Endothelial cell of umbilical vein (primary cell): Measurements from ENCODE around the gene TRIM14. TPM values are rescaled to one million over a fixed set of nuclear protein-coding genes. Genes with fewer than 3 reads are reported as not detected.

Source experiments
- BruUV-seq: library from RNA; stranded (reverse); fragments of 400-500 nt; replicated peaks from 2 replicates; lab custom pipeline; 2021; lab: Mats Ljungman, UMichigan
- CTCF ChIA-PET: fragments of 300-600, 350-600 bp; sonication (Branson Sonifier 250); formaldehyde crosslinking; loops from one replicate; lab custom pipeline; 2021; ENCODE audit warnings: antibody characterized with exemption, inconsistent platforms; lab: Charles Lee
- POLR2A ChIA-PET: fragments of 300-600, 350-600 bp; sonication (Branson Sonifier 250); formaldehyde crosslinking; loops from one replicate; lab custom pipeline; 2021; ENCODE audit warnings: antibody characterized with exemption, inconsistent platforms; lab: Charles Lee
- DNase-seq: peaks from one replicate; pipeline ENCODE4 v3.0.0-alpha.2; 2011; ENCODE audit warnings: low read depth, low spot score
- FAIRE-seq: peaks from 2 replicates; lab custom pipeline; 2011; peaks lifted over from hg19 to GRCh38; lab: Jason Lieb, UNC
- H2AFZ ChIP-seq: 2 replicates; pipeline ENCODE4 v1.6.0; 2012; ENCODE audit warnings: low read depth, low read length, control low read depth, inconsistent platforms
- H3K27ac ChIP-seq: 2 replicates; pipeline ENCODE4 v1.5.1; 2011; ENCODE audit warnings: low read depth, mild to moderate bottlenecking, control low read depth, low read length, moderate library complexity; ENCODE audit not compliant: insufficient read depth
- H3K27me3 ChIP-seq, 2 experiments: 2 replicates each; pipeline versions ENCODE4 v1.6.0 to v1.6.1; 2011; ENCODE audit warnings: low read length in 2 of 2, mixed read lengths in 1 of 2; ENCODE audit not compliant: control insufficient read depth in 2 of 2, insufficient read depth in 2 of 2
- H3K36me3 ChIP-seq, 2 experiments: 2 replicates in 1 of 2; 3 replicates in 1 of 2; pipeline ENCODE4 v1.5.1; 2011; ENCODE audit warnings: low read length in 2 of 2, mild to moderate bottlenecking in 1 of 2, moderate library complexity in 1 of 2; ENCODE audit not compliant: control insufficient read depth in 2 of 2, insufficient read depth in 2 of 2; ENCODE audit errors: extremely low read depth in 1 of 2
- H3K4me1 ChIP-seq: 3 replicates; pipeline ENCODE4 v1.5.1; 2011; ENCODE audit warnings: mild to moderate bottlenecking, low read length; ENCODE audit not compliant: control insufficient read depth, insufficient read depth; ENCODE audit errors: extremely low read depth
- H3K4me2 ChIP-seq: 2 replicates; pipeline ENCODE4 v1.6.1; 2011; ENCODE audit warnings: low read length, control low read depth, mixed read lengths; ENCODE audit not compliant: insufficient read depth
- H3K4me3 ChIP-seq, 3 experiments: fragments of 200-600 bp in 1 of 3; sonication (generic), shearing (Covaris generic) in 1 of 3; replicated peaks in 1 of 3; 2 replicates each; pipeline ENCODE4 v1.5.1; 2011 to 2016; ENCODE audit warnings: control low read depth in 3 of 3, low read length in 3 of 3, mild to moderate bottlenecking in 2 of 3, inconsistent platforms in 1 of 3, low read depth in 1 of 3, moderate library complexity in 1 of 3; ENCODE audit not compliant: insufficient read depth in 1 of 3
- H3K79me2 ChIP-seq: 2 replicates; pipeline ENCODE4 v1.6.0; 2012; ENCODE audit warnings: low read length, inconsistent platforms; ENCODE audit not compliant: control insufficient read depth, insufficient read depth
- H3K9ac ChIP-seq: replicated peaks from 2 replicates; pipeline ENCODE3; 2011; ENCODE audit warnings: low read length, control low read depth; ENCODE audit not compliant: insufficient read depth; ENCODE audit errors: extremely low read depth
- H3K9me1 ChIP-seq: replicated peaks from 3 replicates; pipeline ENCODE4 v1.6.0; 2011; ENCODE audit warnings: mild to moderate bottlenecking, low read length; ENCODE audit not compliant: control insufficient read depth, insufficient read depth; ENCODE audit errors: extremely low read depth
- H3K9me3 ChIP-seq: replicated peaks from 2 replicates; pipeline ENCODE4 v1.5.1; 2012; ENCODE audit warnings: low read length, inconsistent platforms; ENCODE audit not compliant: control insufficient read depth, insufficient read depth
- H4K20me1 ChIP-seq: replicated peaks from 2 replicates; pipeline ENCODE3; 2011; ENCODE audit warnings: mild to moderate bottlenecking, low read length; ENCODE audit not compliant: control insufficient read depth, insufficient read depth; ENCODE audit errors: extremely low read depth
- EZH2 ChIP-seq: IDR thresholded peaks from 2 replicates; pipeline ENCODE4 v1.6.1; 2012; ENCODE audit warnings: borderline replicate concordance, low read depth, mild to moderate bottlenecking, moderate library complexity, low read length, inconsistent platforms; ENCODE audit not compliant: severe bottlenecking
- FOS ChIP-seq: IDR thresholded peaks from 2 replicates; pipeline ENCODE4 v1.6.1; 2011; ENCODE audit warnings: mild to moderate bottlenecking, low read length, moderate library complexity, borderline replicate concordance; ENCODE audit not compliant: insufficient read depth
- GATA2 ChIP-seq: IDR thresholded peaks from 2 replicates; pipeline ENCODE4 v1.7.0; 2011; ENCODE audit warnings: low read depth, mild to moderate bottlenecking, moderate library complexity, mixed read lengths, low read length; ENCODE audit not compliant: insufficient read length, insufficient read depth
- JUN ChIP-seq: IDR thresholded peaks from 2 replicates; pipeline ENCODE4 v1.6.1; 2011; ENCODE audit warnings: borderline replicate concordance, low read depth; ENCODE audit not compliant: insufficient read length, insufficient read depth
- MYC ChIP-seq: IDR thresholded peaks from one replicate; pipeline ENCODE4 v1.6.1; 2011; ENCODE audit warnings: mild to moderate bottlenecking, low read depth, low read length
- POLR2A ChIP-seq: IDR thresholded peaks from 2 replicates; pipeline ENCODE4 v1.6.1; 2012; ENCODE audit warnings: low read depth, mild to moderate bottlenecking, control low read depth, low read length
- POLR2AphosphoS5 ChIP-seq: IDR thresholded peaks from 2 replicates; pipeline ENCODE4 v1.6.1; 2012; ENCODE audit warnings: low read depth, mild to moderate bottlenecking, control low read depth, low read length, moderate library complexity; ENCODE audit not compliant: insufficient read depth
- dilution Hi-C: fragments of 300-500 bp; cut with MboI; formaldehyde crosslinking; loops from one replicate; pipeline ENCODE4 v1.15.0; 2019; ENCODE audit warnings: low sequenced_read_pairs; ENCODE audit not compliant: extremely low pct_ligation_motif_present
- intact Hi-C: fragments of 100-400 bp; cut with micrococcal nuclease; formaldehyde crosslinking; loops from one replicate; pipeline ENCODE4 v1.10.0; 2022
- polyA plus RNA-seq, 4 experiments: library from polyadenylated mRNA; depleted of rRNA in 3 of 4; stranded (reverse) in 3 of 4; unstranded in 1 of 4; fragments of >200 nt; gene quantifications; 2 replicates each; pipeline versions ENCODE4 v1.2.1 to v1.2.3, GENCODE V29; 2011 to 2012; ENCODE audit warnings: missing spikeins in 1 of 4
- total RNA-seq: library from RNA; stranded (reverse); gene quantifications from 2 replicates; pipeline ENCODE4 v1.2.3, GENCODE V29; 2021
- TF ChIP-seq, protein P1 (sequence below): IDR thresholded peaks from 2 replicates; pipeline ENCODE4 v1.6.1; 2011; ENCODE audit not compliant: insufficient read depth, insufficient read length
- TF ChIP-seq, protein P2 (sequence below), 2 donors: IDR thresholded peaks; 1 replicate in 1 of 2; 2 replicates in 1 of 2; pipeline ENCODE4 v1.5.1; 2011; ENCODE audit warnings: low read length in 2 of 2, mild to moderate bottlenecking in 2 of 2, moderate library complexity in 2 of 2, control low read depth in 1 of 2, inconsistent platforms in 1 of 2, low read depth in 1 of 2; ENCODE audit not compliant: insufficient read depth in 1 of 2; ENCODE audit errors: extremely low read depth in 1 of 2

The TRIM14 gene
- total and polyA plus RNA-seq, 2 donors (not counting 3 experiments of a cell fraction or from before 2014, with no cell fraction given) = 4.8 to 10.7 TPM

- Histone ChIP-seq H3K4me2 (no peak overlapping the region), H3K27ac (no peak overlapping the region), H3K27me3 (peaks cover 0 to 2% of the 10 kb centered on the region in 2 experiments), H3K79me2 (no peaks in the 10 kb centered on the region), H3K9ac (no peak overlapping the region), H2AFZ (no peak overlapping the region), H3K9me1 (no peaks in the 10 kb centered on the region), H3K4me3 (no peak overlapping the region), H4K20me1 (no peaks in the 10 kb centered on the region), H3K4me1 (no peaks in the 10 kb centered on the region), H3K36me3 (no peaks in the 10 kb centered on the region), H3K9me3 (no peaks in the 10 kb centered on the region)
- BruUV-seq = no TSS peak
- ChIA-PET POLR2A (no interaction called here), CTCF (no interaction called here)
- DNase-seq (no peak), FAIRE-seq (no peak)
- intact Hi-C loops = no loop called here
- TF ChIP-seq, protein P1, sequence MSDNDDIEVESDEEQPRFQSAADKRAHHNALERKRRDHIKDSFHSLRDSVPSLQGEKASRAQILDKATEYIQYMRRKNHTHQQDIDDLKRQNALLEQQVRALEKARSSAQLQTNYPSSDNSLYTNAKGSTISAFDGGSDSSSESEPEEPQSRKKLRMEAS = no peak
- TF ChIP-seq GATA2 (no peak), POLR2AphosphoS5 (no peak), MYC (no peak), POLR2A (no peak), FOS (no peak), EZH2 (no peak), JUN (no peak)
- TF ChIP-seq, protein P2, sequence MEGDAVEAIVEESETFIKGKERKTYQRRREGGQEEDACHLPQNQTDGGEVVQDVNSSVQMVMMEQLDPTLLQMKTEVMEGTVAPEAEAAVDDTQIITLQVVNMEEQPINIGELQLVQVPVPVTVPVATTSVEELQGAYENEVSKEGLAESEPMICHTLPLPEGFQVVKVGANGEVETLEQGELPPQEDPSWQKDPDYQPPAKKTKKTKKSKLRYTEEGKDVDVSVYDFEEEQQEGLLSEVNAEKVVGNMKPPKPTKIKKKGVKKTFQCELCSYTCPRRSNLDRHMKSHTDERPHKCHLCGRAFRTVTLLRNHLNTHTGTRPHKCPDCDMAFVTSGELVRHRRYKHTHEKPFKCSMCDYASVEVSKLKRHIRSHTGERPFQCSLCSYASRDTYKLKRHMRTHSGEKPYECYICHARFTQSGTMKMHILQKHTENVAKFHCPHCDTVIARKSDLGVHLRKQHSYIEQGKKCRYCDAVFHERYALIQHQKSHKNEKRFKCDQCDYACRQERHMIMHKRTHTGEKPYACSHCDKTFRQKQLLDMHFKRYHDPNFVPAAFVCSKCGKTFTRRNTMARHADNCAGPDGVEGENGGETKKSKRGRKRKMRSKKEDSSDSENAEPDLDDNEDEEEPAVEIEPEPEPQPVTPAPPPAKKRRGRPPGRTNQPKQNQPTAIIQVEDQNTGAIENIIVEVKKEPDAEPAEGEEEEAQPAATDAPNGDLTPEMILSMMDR (IDR thresholded peaks at IDR 0.05; ENCODE audit: extremely low read depth in 1 of 2, insufficient read depth in 1 of 2, low read depth in 1 of 2, low read length in 2 of 2) = no peak
- dilution Hi-C loops = no loop called here
Measured at GRCh38 chr9:98152526-98152925, 33.5 kb upstream of the TRIM14 start.
